HG03354 (cell line): ENCODE results near the gene DUSP10.

Source experiments
- ATAC-seq: cut with Tn5 transposase; IDR thresholded peaks from one replicate; pipeline ENCODE4 v1.9.1; 2021; ENCODE audit warnings: mild to moderate bottlenecking; ENCODE audit not compliant: unreplicated experiment, poor library complexity, severe bottlenecking

The DUSP10 gene

DNA sequence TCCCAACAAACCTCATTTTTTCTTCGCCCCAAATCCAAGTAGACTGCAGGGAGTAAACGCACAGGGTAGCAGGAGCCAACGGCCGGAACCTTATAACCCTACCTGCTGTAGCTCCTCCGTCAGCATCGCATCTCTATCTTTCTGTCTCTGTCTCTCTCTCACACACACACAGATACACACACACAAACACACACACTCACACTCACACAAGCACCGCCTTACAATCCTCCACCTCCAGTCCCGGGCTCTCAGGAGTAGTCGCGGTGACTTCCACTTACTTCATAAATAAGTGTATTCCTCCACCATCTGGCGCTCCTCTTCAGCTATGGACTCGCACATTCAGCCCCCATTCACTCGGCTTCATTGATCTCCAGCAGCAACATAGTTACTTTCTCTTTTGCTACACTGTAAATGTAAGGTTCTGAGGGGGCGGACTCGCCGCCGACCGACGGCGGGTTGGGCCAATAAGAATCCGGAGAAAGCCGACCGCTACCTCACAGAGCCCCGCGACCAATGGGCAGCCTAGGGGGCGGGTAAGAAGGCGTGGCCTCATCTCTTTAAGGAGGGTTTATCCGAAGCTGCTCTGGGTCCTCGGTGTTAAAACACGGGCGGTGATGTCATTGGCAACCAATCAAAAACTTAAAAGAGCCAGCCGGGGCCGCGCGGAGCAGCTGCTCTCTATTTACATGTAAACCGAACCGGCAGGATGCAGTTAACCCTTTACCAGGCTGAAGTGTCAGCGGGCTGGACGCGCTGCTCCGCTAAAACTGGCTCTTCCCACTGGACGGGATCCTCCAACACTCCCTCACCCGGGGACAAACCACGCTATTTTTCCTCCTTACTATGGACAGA, at the start of gene DUSP10:
Gene DUSP10, minus strand, starts transcription at position 387 of the 852 bp plus-strand sequence. CDS start 2,345 bp downstream, outside the sequence.
- peak; percentile 83 for ATAC-seq

DNA sequence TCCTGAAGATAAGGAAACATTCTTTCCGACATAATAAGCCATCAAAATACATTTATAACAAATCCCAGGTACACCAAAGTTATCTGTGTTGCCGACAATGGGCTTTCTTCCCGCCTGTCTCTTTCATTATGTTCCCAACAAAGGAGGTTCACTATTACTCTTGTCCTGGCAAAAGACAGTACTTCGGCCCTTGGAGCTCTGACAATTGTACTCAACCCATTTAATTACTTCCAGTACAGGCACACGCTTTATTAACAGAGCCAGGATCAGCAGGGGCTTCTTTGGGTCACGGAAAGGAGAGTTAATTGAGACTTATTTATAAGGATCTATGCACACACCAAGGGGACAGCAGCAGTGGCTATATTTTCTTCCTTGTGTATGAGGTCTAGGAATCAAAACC, 46.6 kb upstream of the DUSP10 start:
- ATAC-seq: no peak

DNA sequence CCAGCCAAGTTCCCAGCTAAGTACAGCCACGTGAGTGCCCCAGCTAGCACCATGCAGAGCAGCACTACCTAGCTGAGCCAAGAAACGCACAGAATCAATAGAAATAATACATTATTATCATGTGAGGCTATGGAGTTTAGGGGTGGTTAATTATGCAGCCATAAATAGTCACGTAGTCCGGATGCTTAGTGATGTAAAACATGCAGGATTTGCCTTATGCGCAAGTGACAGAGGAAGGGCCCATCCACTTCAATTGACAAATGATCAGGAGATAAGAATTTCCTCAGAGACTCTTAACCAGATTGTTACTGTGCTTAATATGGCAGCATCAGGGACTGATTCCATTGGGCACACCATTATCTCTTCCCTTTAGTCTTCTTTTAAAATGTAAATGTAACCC, 44.8 kb upstream of the DUSP10 start:
- no peak for ATAC-seq

DNA sequence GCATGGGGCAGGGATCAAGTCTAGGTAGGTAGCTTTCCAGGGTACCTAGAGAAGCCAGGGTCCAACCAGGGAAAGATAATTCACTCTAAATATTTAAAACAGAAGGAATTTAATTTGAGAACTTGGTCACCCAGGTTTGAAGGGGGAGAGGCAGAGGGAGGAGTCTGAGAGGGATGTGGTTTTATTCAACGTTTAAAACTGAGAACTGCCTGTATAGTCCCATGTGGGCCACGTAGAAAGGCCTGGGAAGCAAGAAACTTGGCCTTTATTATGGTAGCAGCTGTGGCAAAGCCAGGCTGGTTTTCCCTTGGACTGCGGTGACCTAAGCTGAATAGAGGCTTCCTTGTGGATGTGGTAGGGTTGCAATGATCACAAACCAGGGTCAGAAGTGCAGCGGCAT, 42.0 kb upstream of the DUSP10 start:
- no peak for ATAC-seq

DNA sequence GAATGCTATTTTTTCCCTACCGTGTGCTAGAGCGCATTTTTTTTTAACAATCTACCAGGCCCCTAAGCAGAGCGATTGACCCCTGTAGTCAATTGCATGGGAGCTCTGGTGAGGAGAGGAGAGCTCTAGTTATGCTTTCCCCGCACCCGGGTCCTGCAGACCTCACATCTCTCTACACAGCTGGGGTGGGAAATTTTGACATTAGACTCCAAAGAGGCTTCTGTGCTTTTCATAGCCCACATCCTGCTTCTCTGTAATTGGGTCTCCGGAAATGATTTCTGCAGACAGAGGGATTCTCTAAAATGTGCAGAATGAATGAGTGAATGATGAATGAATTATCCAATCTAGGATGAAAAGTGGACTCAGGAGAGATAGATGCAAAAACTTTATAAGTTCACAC, 41.5 kb upstream of the DUSP10 start:
- ATAC-seq: no peak

DNA sequence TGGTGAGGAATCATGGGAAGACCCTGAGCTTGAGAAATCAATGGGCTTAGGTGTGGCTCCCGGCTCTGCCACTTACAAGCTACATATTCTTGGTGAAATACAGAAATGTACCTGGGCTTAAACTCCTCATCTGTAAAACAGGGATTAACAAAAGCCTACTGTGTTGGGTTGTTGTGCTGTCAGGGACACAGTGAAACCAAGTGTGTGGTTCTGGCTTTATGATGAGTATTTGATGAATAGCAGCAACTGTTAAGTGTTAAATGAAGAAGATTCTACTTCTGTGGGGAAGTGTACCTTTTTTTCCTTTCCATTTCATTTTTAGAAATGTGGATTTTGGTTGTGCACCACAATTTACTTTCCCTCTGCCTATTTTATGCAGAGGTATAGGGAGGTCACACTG, 41.1 kb upstream of the DUSP10 start:
- no peak for ATAC-seq

DNA sequence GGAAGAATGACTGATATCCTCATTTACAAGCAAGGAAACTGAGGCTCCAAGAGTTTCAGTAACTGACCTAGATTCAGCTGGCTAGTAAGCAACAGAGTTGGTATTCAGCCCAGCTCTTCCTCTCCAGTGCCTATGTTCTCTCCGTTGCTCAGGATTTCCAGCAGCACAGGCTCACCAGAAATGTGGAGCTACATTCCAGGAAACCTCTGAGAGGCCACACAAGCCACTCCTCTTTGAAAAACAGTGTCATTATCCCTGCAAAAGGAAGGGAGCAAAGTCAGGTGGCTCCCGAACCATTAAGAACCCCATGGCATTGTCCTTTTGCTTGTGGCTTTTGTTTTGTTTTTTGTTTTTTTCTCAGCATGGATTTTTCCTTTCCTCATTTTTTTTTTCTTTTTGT, 40.6 kb upstream of the DUSP10 start:
- ATAC-seq: no peak

DNA sequence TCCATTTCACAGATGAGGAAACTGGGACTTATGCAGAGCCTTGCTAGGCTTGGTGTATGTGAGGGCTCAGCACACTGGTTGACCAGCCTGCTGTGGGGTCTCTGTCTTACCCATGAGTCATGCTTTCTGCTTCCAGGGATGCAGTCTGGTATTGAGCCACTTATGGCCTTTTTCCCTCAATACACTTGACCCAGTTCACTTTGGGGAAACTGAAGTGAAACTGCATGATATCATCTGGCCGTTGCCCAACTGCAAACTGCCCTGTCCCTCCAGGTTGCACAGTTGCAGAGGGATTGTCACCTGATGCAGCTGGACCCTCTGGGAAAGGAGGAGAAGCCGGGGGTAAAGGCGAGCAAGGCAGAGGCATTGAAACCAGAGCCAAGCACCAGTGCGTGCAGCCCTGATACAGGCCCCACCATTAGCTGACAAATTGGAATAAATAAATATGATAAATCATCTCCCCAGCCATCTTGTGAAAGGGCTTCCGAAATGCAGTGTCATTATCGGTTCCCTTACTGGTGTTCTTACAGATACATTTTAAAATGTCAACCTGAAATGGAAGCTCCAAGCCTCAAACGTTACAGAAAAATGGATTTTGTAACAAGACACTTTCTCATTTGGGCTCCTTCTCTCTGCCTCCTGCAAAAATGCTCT, 39.3 kb upstream of the DUSP10 start:
- no peak for ATAC-seq

DNA sequence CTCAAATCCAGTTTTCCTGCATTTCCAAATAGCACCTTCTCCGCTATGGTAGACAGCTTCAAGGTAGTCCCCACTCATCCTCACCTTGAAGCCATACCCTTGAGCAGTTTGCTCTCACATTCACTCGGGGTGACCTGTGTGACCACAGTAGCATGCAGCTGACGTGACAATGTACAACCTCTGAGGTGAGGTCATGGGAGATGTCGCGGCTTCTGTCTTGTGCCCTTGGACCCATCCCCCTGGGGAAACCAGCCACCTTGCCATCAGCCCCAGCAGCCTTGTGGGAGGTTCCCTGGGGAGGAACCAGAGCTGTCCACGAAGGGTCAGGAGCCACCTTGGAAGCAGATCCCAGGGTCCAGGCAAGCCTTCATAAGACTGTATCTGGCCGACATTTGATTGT, 38.3 kb upstream of the DUSP10 start:
- ATAC-seq: no peak

DNA sequence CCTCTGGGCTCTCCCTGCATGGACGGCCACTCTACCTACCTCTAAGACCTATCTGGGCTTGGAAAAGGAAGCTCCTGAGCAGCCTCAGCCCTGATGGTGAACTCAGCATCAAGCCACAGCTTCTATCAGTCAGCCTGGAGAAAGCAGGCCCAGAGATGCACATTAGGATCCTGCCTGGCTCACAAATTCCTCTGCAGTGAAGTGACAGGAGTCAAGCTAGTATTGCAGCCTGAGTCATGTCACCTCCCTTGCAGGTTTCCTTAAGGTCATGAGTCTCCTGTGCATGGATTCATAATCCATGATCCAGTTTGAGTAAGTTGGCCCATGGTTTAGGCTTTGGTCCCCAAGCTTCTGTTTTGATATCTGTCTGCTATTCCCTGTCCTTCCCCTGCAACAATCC, 37.9 kb upstream of the DUSP10 start:
- no peak for ATAC-seq

DNA sequence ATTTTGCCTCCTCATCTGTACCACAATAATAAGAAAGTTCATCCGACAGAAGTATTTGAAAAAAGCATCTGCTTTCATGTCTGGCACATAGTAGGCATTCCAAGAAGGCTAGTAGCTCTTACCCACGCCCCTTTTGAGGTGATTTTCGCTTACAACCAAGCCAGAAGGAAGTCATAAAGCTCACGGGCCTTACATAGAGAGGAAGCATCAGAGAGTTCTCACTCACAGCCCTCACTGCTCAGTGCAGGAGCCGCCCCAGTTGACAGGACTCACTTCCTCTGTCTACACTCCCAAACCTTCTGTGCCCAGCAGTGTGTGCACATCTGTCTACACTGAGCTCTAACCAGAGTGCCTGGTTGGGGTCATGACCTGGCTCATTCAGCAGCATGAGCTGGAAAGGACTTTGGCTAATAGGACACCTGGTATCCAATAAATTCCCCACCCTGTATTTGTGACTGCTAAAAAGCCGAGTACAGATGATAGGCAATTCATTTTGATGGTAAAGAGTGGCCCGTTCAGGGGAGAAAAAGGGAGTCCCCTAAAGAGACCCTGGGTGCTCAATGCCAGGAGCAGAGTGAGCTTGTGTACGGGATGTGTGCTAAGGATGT, 36.8 kb upstream of the DUSP10 start:
- peak; percentile 32 for ATAC-seq

DNA sequence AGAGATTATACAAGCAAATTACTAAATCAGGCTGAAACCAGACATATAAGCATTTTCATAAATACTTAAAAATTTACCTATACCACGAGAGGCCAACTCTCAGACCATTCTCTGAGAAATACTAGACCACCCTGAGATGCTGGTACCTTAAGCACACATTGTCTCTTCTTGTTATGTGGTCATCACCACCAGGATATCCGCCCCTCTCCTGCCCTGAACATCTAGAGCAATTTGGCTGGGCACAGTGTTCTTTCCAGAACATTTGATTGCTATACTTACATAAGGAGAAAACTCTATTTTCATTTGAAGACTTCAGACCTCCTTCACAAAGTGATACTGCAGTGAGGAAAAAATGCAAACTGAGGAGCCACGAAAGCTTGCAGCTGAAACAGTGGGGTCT, 36.2 kb upstream of the DUSP10 start:
- ATAC-seq: peak; percentile 44

DNA sequence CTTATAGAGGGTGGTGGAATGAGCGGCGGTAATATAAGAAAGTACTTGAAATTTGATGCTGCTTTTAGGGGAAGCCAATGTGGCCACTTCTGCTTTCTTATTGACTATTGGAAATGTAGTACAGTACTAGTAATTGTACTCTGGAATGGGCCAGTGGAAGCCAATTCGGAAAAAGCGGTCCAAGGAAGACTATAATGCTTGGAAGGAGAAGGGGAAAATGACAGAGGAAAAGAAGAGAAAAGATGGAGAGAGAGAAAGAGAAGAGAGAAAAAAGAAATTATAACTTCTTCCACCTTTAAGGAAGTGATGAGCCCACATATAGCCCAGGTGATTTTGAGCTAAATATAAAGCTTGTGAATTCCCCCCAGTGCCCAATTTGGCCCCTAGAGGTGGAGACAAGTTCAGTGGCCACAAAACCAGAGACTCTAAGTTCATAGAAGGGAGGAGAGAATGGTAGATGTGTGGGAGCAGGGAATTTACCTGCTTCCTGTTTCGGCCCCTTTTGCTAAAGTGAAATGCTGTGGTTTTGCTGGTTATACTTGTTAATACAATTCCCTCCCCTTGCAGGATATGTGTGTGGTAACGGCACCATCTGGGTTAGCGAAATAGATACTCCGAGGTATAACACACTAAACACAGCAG, 35.7 kb upstream of the DUSP10 start:
- ATAC-seq: peak; percentile 67

DNA sequence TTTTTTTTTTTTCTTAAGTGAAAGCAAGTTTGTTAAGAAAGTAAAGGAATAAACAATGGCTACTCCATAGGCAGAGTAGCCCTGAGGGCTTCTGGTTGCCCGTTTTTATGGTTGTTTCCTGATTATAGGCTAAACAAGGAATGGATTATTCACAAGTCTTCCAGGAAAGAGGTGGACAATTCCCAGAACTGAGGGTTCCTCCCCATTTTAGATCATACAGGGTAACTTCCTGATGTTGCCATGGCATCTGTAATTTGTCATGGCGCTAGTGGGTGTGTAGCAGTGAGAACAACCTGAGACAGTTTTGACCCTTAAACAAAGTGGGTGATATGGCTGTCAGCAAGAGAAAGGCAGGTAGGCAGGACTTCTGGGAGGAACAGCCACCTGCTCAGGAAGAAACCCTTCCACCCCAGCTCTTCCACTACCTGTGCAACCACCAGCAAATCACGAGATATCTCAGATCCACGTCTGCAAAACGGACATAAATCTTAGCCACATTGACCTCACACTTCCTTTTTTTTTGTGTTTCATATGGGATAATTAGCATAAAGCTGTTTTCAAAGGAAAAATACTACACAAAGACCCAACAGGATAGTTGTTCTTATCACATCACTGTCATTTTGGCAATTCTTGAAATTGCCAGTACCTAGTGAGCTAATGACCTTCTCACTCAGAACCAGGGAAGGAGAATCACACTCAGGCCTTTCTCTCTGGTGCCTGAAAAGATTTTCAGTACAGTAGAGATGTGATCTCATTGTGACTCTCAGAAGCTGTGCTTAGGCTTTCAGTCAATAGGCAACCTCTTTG, 34.8 kb upstream of the DUSP10 start:
- peak; percentile 45 for ATAC-seq

DNA sequence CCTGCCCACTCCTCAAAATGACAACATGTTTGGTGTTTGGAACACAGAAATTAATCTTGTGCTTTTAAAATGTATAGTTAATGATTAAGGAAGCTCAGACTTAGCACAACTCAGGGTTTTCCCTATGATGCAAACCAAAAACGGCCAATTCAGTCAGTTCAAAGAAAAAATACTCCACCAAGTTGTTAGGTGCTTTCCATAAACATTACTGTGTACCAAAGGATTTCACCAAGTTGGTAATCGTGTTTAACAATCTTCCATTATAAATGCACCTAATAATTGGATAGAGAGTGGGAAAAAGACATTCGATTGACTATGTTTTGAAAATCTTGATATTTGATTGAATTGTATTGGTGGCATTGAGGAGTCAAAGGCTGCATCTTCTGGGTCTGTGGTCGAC, 33.3 kb upstream of the DUSP10 start:
- ATAC-seq: no peak

DNA sequence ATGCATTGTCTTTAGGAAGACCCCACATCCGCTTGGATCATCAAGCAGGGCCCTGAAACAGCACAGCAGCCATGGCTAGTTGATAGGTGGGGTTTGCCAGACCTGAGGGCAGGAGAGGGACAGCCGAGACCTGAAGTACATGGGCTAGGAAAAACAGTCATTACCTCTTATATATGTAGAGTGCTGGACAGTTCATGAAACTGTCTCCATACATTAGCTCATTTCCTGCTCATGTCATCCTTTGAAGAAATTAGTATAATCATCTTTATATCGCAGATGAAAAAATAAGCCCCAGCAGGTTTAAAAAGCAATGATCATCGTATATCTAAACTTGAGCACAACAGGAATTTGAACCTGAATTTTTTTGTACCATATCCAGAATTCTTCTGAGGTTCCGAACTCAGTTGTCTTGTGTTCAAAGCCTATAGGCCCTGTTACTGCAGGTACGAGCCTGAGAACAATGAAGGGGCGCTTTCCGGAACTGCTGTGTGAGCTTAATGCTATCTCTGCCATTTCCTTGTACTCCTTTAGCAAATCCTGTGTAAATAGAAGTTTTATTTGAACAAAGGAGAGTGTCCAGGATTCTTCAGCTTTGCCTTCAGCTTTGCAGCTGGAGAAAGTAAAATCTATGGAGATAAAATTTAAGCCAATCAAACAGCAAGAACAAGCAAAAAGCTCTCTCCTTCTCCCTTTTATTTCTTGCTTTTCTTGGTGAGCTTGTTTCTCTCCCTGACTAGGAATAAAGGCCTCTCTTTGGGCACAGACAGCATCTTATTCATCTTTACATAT, 32.4 kb upstream of the DUSP10 start:
- ATAC-seq: no peak

DNA sequence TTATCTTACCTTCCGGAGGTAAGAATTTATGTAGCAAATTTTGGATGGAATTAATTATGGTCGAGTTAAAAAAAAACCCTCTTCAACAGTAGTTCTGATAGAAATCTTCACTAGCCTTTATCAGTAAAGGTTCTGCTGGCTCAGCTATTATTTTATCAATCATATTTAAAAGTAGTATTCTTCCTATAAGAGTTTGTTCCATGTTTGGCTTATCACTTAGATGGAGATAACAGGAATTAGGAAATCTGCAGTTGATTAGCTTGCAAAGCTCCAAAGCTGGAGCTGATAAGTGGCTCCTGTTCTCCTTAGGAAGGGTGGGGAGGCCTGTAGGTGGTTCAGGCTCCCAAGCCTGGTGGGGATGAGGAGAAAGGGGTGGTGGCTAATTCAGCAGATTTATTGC, 31.5 kb upstream of the DUSP10 start:
- no peak for ATAC-seq

DNA sequence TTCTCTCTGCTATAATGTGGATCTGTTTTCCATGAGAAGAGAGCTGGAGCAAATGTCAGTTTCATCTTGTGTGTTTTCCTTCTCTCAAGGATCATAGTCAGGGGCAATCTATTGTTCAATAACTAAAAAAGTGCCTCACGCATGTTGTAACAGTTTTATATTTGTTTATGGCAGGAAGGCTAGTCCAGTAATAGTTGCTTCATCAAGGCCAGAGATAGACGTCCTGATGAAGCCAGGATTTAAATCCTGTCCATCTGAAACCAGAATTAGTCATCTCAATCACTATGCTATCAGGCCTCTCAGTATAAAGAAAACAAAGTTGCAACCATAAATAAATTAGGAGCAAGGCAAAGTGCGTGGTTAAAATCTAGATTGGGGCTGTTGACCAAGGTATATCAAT, 30.2 kb upstream of the DUSP10 start:
- no peak for ATAC-seq
